Loucy (cell line): ENCODE results near the gene THSD7A.

Experiments
- H2AFZ ChIP-seq: fragments of 200-600 bp; sonication (generic); 2 replicates; pipeline ENCODE4 v1.6.0; 2016; ENCODE audit warnings: antibody characterized with exemption, mild to moderate bottlenecking, low read length, moderate library complexity
- H3F3A ChIP-seq: fragments of 200-600 bp; 2 replicates; pipeline ENCODE4 v1.6.0; 2016; ENCODE audit warnings: antibody characterized with exemption, low read depth, mild to moderate bottlenecking
- H3K27me3 ChIP-seq: fragments of 200-600 bp; sonication (generic); 2 replicates; pipeline ENCODE4 v1.6.1; 2014; ENCODE audit warnings: low read length, mild to moderate bottlenecking; ENCODE audit not compliant: insufficient read depth, poor library complexity, severe bottlenecking
- H3K36me3 ChIP-seq: fragments of 200-600 bp; sonication (generic); 2 replicates; pipeline ENCODE4 v1.6.1; 2016; ENCODE audit warnings: low read length; ENCODE audit not compliant: insufficient read depth
- H3K4me1 ChIP-seq: fragments of 200-600 bp; sonication (generic); 2 replicates; pipeline ENCODE4 v1.5.1; 2014; ENCODE audit warnings: low read length, mild to moderate bottlenecking; ENCODE audit not compliant: insufficient read depth, poor library complexity, severe bottlenecking
- H3K4me2 ChIP-seq: fragments of 200-600 bp; sonication (generic); 2 replicates; pipeline ENCODE4 v1.6.0; 2014; ENCODE audit warnings: antibody characterized with exemption, low read length, low read depth, mild to moderate bottlenecking; ENCODE audit not compliant: poor library complexity, severe bottlenecking
- H3K4me3 ChIP-seq: fragments of 200-600 bp; sonication (generic); 2 replicates; pipeline ENCODE4 v1.5.1; 2014; ENCODE audit warnings: low read length, mild to moderate bottlenecking, mixed read lengths; ENCODE audit not compliant: poor library complexity, severe bottlenecking
- H3K79me2 ChIP-seq: fragments of 200-600 bp; sonication (generic); 2 replicates; pipeline ENCODE4 v1.6.1; 2014; ENCODE audit warnings: low read length; ENCODE audit not compliant: insufficient read depth
- H3K9ac ChIP-seq: fragments of 200-600 bp; sonication (generic); 2 replicates; pipeline ENCODE4 v1.6.0; 2014; ENCODE audit warnings: mild to moderate bottlenecking, low read depth, low read length, moderate library complexity; ENCODE audit not compliant: poor library complexity, severe bottlenecking
- H3K9me2 ChIP-seq: fragments of 200-600 bp; sonication (generic); replicated peaks from 2 replicates; pipeline ENCODE4 v1.6.1; 2016; ENCODE audit warnings: low read depth, low read length, mixed read lengths
- H3K9me3 ChIP-seq: fragments of 200-600 bp; sonication (generic); 2 replicates; pipeline ENCODE4 v1.6.1; 2014; ENCODE audit warnings: mild to moderate bottlenecking, antibody characterized with exemption, low read length, low read depth; ENCODE audit not compliant: insufficient read depth
- H4K20me1 ChIP-seq: fragments of 200-600 bp; sonication (generic); 2 replicates; pipeline ENCODE4 v1.6.0; 2014; ENCODE audit warnings: antibody characterized with exemption, low read length, mild to moderate bottlenecking; ENCODE audit not compliant: insufficient read depth, poor library complexity, severe bottlenecking
- EZH2phosphoT487 ChIP-seq: fragments of 200-600 bp; IDR thresholded peaks from 2 replicates; pipeline ENCODE4 v1.6.1; 2018; ENCODE audit warnings: antibody characterized with exemption, mild to moderate bottlenecking, moderate library complexity, borderline replicate concordance
- TF ChIP-seq, protein P1 (sequence below): fragments of 200-600 bp; sonication (generic); conservative IDR thresholded peaks from 2 replicates; pipeline ENCODE4 v1.5.1; 2014; ENCODE audit warnings: mild to moderate bottlenecking, antibody characterized with exemption, low read length

The THSD7A gene

GRCh38 chr7:11843113-11843765, 11.2 kb upstream of the THSD7A start:
- no peaks in the 10 kb centered on the region for H3K9me2 ChIP-seq
- TF ChIP-seq EZH2phosphoT487, result no peak
- TF ChIP-seq, protein P1, sequence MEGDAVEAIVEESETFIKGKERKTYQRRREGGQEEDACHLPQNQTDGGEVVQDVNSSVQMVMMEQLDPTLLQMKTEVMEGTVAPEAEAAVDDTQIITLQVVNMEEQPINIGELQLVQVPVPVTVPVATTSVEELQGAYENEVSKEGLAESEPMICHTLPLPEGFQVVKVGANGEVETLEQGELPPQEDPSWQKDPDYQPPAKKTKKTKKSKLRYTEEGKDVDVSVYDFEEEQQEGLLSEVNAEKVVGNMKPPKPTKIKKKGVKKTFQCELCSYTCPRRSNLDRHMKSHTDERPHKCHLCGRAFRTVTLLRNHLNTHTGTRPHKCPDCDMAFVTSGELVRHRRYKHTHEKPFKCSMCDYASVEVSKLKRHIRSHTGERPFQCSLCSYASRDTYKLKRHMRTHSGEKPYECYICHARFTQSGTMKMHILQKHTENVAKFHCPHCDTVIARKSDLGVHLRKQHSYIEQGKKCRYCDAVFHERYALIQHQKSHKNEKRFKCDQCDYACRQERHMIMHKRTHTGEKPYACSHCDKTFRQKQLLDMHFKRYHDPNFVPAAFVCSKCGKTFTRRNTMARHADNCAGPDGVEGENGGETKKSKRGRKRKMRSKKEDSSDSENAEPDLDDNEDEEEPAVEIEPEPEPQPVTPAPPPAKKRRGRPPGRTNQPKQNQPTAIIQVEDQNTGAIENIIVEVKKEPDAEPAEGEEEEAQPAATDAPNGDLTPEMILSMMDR, result no peak
- H3K4me1 ChIP-seq, result no peaks in the 10 kb centered on the region
- no peaks in the 10 kb centered on the region for H3K27me3 ChIP-seq
- no peaks in the 10 kb centered on the region for H4K20me1 ChIP-seq
- no peak overlapping the region for H3K9ac ChIP-seq
- no peak overlapping the region for H2AFZ ChIP-seq
- no peaks in the 10 kb centered on the region for H3K9me3 ChIP-seq
- no peak overlapping the region for H3K4me3 ChIP-seq
- no peaks in the 10 kb centered on the region for H3F3A ChIP-seq
- no peak overlapping the region for H3K4me2 ChIP-seq
- H3K79me2 ChIP-seq, result no peaks in the 10 kb centered on the region
- H3K36me3 ChIP-seq, result no peaks in the 10 kb centered on the region

GRCh38 chr7:11841657-11842056, 9.7 kb upstream of the THSD7A start:
- no peak overlapping the region for H2AFZ ChIP-seq
- H4K20me1 ChIP-seq, result no peaks in the 10 kb centered on the region
- no peak overlapping the region for H3K4me2 ChIP-seq
- H3K9me3 ChIP-seq, result no peaks in the 10 kb centered on the region
- H3K4me3 ChIP-seq, result no peak overlapping the region
- no peaks in the 10 kb centered on the region for H3K79me2 ChIP-seq
- H3K4me1 ChIP-seq, result no peaks in the 10 kb centered on the region
- no peaks in the 10 kb centered on the region for H3K27me3 ChIP-seq
- H3K9ac ChIP-seq, result no peak overlapping the region
- H3F3A ChIP-seq, result no peaks in the 10 kb centered on the region
- no peaks in the 10 kb centered on the region for H3K36me3 ChIP-seq
- TF ChIP-seq, protein P1, result no peak
- TF ChIP-seq EZH2phosphoT487, result no peak
- H3K9me2 ChIP-seq, result no peaks in the 10 kb centered on the region

DNA sequence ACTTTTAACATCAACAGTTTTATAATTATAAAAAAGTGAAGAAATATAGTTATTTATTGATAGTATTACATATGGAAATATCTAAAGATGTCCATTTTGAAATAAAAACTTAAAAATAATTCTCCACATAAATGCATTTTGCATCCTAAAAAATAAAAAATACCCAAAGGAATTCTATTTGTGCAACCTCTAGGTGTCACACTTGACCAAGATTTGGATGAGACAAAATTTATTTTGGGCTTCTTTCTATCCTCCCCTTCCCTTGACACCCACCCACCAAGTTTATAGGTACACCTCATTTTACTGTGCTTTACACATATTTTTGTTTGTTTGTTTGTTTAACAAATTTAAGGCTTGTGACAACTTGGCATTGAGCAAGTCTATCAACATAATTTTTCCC, 3.3 kb upstream of the THSD7A start:
- Histone ChIP-seq H3K4me1 (peaks cover 7% of the 10 kb centered on the region), H3K4me3 (no peak overlapping the region), H3K9ac (no peak overlapping the region), H3K9me2 (no peaks in the 10 kb centered on the region), H3K4me2 (no peak overlapping the region), H3K9me3 (no peaks in the 10 kb centered on the region), H4K20me1 (no peaks in the 10 kb centered on the region), H3F3A (no peaks in the 10 kb centered on the region), H3K36me3 (no peaks in the 10 kb centered on the region), H3K79me2 (no peaks in the 10 kb centered on the region), H2AFZ (no peak overlapping the region), H3K27me3 (no peaks in the 10 kb centered on the region)
- TF ChIP-seq, protein P1, result peak; percentile 66
- TF ChIP-seq EZH2phosphoT487, result no peak
